SK-N-DZ (cell line): Measurements from ENCODE around the gene ALOX15.
"Not testable (repeated sequence)": the region's sequence is repeated elsewhere in the genome, so short reads cannot be mapped to it uniquely, and the experiment has no call there.

Experiments used
- DNase-seq: peaks from one replicate; pipeline ENCODE4 v3.0.0-alpha.2; 2015; ENCODE audit warnings: low spot score

The ALOX15 gene

GRCh38 chr17:4655933-4656332, 14.5 kb upstream of the ALOX15 start:
- not testable (repeated sequence) for DNase-seq

DNA sequence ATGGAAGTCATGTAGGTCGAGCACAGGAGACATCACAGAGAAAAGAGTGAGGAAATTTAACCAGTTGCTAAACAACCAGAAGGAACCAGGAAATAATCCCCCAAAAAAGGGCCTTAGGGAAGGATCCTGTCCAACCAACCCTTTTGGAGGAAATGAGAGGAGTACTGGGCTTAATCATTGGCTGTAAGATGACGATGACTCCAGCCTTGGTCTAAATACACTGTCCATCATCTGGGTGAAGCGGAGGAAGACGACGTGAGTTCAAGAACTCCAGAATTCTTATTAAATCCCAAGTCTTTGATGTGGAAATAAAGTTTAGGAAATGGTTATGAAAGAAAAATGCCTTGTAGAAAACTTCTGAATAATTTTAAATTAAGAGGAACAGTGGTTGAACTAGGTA, 11.5 kb upstream of the ALOX15 start:
- no peak for DNase-seq

- DNase-seq: no peak
Measured at GRCh38 chr17:4648741-4649140, 7.3 kb upstream of the ALOX15 start.

- no peak for DNase-seq
Measured at GRCh38 chr17:4645642-4646041, 4.2 kb upstream of the ALOX15 start.

GRCh38 chr17:4643676-4644075, 2.2 kb upstream of the ALOX15 start:
- no peak for DNase-seq

- no peak for DNase-seq
Measured at GRCh38 chr17:4642286-4642685, 808 bp upstream of the ALOX15 start.

- not testable (repeated sequence) for DNase-seq
Measured at GRCh38 chr17:4640569-4641188, 799 bp downstream of the ALOX15 start.

DNA sequence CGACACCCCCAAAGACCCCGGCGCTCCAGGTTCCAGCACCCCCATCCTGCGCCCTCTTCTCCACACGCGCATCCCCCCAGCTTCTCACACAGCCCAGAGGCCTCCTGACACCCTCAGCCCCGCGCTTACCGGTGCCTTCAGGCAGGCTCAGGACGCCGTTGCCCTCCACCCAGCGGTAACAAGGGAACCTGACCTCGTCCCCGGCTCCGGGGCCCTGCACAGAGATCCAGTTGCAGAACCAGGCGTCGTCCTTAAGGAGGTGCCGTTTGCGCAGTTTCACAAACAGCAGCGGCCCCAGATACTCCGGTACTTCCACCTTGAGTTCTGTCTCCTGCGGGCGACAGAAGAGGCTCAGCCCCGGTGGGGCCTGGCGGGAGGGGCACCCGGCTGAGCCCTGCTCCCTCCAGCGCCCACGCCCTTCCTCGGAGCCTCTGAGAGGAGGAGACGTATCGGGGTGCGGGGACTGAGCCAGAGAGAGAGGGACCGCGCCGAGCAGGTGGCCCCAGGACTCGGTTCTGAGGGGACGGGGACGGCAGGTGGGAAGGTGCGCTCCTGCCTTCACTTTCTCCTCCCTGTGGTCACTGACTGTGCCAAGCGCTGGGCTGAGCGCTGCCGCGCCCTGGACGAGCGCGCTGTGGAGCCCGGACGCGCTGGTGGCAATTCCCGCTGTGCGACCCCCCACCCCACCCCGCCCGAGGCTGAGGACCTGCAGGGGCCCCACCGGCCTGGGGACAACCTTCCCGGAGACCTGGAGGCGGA, 2.0 kb downstream of the ALOX15 start:
- not testable (repeated sequence) for DNase-seq

GRCh38 chr17:4638766-4639165, 2.7 kb downstream of the ALOX15 start:
- DNase-seq: not testable (repeated sequence)

- no peak for DNase-seq
Measured at GRCh38 chr17:4636474-4637100, 4.9 kb downstream of the ALOX15 start.

GRCh38 chr17:4635823-4636375, 5.6 kb downstream of the ALOX15 start:
- no peak for DNase-seq

DNA sequence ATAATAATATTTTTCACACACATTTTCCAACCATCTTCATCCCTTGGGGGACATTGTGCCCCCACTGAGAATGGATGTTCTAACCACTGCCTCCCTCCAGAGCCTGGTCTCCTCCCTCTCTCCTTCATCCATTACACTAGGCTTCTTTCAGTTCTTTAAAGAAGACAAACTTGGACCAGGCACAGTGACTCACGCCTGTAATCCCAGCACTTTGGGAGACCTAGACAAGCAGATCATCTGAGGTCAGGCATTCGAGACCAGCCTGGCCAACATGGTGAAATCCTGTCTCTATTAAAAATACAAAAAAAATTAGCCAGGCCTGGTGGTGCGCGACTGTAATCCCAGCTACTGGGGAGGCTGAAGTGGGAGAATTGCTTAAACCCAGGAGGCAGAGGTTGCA, 6.5 kb downstream of the ALOX15 start:
- no peak for DNase-seq

DNA sequence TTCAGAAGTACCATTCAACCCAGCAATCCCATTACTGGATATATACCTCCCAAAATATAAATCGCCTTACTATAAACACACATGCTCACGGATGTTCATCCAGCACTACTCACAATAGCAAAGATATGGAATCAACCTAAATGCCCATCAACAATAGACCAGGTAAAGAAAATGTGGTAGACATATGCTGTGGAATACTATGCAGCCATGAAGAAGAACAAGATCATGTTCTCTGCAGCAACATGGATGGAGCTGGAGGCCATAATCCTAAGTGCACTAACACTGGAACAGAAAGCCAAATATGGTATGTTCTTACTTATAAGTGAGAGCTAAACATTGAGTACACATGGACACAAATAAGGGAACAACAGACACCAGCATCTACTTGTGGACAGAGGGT, 7.8 kb downstream of the ALOX15 start:
- DNase-seq: no peak

- peak; percentile 41 for DNase-seq
Measured at GRCh38 chr17:4632581-4632920, 8.9 kb downstream of the ALOX15 start.

GRCh38 chr17:4631836-4632580, 9.5 kb downstream of the ALOX15 start:
- no peak for DNase-seq

DNA sequence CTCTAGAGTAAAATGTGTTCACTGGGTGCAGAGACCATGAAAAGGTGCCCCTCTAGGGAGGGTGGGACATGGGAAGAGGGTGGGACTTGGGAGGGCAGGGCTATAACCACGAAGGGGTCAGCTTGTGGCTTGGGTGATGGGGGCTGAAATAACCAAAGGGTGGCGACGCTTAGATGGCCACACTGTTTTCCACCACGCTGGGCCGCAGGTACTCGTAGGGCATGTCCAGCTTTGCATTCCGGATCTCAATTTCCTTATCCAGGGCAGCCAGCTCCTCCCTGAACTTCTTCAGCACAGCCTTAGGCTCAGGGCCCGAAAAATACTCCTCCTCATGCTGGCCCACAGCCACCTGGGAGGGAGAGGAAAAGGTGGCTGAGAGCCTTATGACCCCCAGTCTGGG, 10.0 kb downstream of the ALOX15 start:
- DNase-seq: no peak

- no peak for DNase-seq
Measured at GRCh38 chr17:4626734-4627256, 14.7 kb downstream of the ALOX15 start.

DNA sequence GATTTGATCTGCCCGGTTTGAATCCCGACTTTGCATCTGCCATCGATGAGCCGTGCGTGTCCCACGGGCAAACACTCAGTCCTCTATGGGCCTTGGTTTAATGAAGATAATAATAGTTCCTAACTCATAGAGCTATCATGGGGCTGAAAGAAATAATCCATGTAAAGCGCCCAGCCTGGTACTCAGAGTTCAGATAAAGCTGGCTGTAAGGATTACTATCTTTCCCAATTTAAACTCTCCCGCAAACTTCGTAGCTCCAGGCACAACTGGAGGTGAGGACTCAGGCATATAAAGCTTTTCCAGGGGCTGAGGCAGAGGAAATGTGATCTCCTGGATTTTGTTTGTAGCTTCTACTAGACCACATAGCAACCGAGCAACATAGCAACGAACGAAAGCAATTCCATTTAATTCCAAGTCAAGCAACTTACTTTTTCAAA, 16.3 kb downstream of the ALOX15 start:
- DNase-seq: no peak

GRCh38 chr17:4624451-4624911, 17.0 kb downstream of the ALOX15 start:
- DNase-seq: not testable (repeated sequence)

GRCh38 chr17:4623249-4623648, 18.2 kb downstream of the ALOX15 start:
- DNase-seq: no peak

DNA sequence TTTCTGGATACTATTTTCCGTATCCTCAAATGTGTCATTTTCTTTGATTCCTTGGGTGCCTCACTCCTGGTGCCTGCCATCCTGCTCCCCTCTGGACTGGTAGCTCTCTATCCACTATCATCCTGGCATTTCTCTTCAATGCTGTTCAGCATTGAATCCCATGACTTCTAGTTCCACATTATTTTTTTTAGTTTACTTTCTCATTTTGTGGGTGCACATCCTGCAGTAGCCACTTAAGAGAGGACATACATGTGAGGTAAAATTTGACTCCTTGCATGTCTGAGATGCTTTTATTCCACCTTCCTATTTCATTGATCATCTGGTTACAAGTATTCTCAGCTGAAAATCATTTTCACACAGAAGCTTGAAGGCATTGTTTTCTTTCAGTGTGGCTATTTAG, 19.1 kb downstream of the ALOX15 start:
- DNase-seq: no peak
